Psoas muscle (tissue), 8 donors: ENCODE data around the gene CHRNB2. TPM values are rescaled to one million over a fixed set of nuclear protein-coding genes. Genes with fewer than 3 reads are reported as not detected.

Source experiments
- ATAC-seq, 4 donors: fragments of 200-7000 bp; cut with Tn5 transposase; one replicate each; pipeline ENCODE4 v1.9.1; 2020; ENCODE audit warnings: moderate library complexity in 3 of 4, mild to moderate bottlenecking in 2 of 4
- DNase-seq, 2 donors: peaks; one replicate each; pipeline ENCODE4 v3.0.0-alpha.2; 2020
- H3K27ac ChIP-seq: fragments of 200-600 bp; one replicate; pipeline ENCODE4 v1.8.0; 2022
- H3K27me3 ChIP-seq, 3 donors: fragments of 200-600 bp in 1 of 3; one replicate each; pipeline versions ENCODE4 v1.6.1 to v1.8.0; 2013 to 2022; ENCODE audit warnings: low read length in 2 of 3, mild to moderate bottlenecking in 2 of 3, moderate library complexity in 1 of 3; ENCODE audit not compliant: insufficient read depth in 3 of 3
- H3K36me3 ChIP-seq, 2 donors: fragments of 200-600 bp in 1 of 2; one replicate each; pipeline versions ENCODE4 v1.6.1 to v1.8.0; 2013 to 2022; ENCODE audit warnings: low read depth in 1 of 2, mild to moderate bottlenecking in 1 of 2, moderate library complexity in 1 of 2; ENCODE audit not compliant: insufficient read depth in 1 of 2
- H3K4me1 ChIP-seq: fragments of 200-600 bp; one replicate; pipeline ENCODE4 v1.8.0; 2022
- H3K4me3 ChIP-seq: fragments of 200-600 bp; one replicate; pipeline ENCODE4 v1.8.0; 2022; ENCODE audit warnings: mild to moderate bottlenecking
- H3K9me3 ChIP-seq: fragments of 200-600 bp; one replicate; pipeline ENCODE4 v1.8.0; 2022
- WGBS, 3 donors: extraction: QIAGEN DNeasy Blood & Tissue Kit; methylation state at CpG; one replicate each; pipeline versions ENCODE4 v1.1.6 to v1.1.7; 2013; 5-methylcytosine and 5-hydroxymethylcytosine counted together
- intact Hi-C, 2 donors: fragments of 100-400 bp; cut with DNase I; formaldehyde crosslinking; loops; one replicate each; pipeline versions ENCODE4 v1.11.0 to v1.14.2; 2022
- polyA plus RNA-seq, 3 donors: library from polyadenylated mRNA; stranded (reverse); fragments of 200-250 nt; gene quantifications; one replicate each; pipeline ENCODE4 v1.2.3, GENCODE V29; 2013
- total RNA-seq, 4 donors: library from RNA; stranded (reverse); fragmentation: NEBNext Ultra II Directional in 2 of 4; extraction: Animal tissue kit (Norgen Biotek cat#: 25700) in 2 of 4; gene quantifications; one replicate each; pipeline versions ENCODE4 v1.2.1 to v1.2.4, GENCODE V29; 2021 to 2023
- TF ChIP-seq, protein P1 (sequence below): fragments of 200-600 bp; IDR thresholded peaks from one replicate; pipeline ENCODE4 v1.8.0; 2022; ENCODE audit warnings: antibody characterized with exemption
- donor health status: healthy with polysubstance abuse.
- donor health status: DM: no; HTN: no; CAD: no; lungs with moderate emphysema.
- donor health status: Bipolar disorder and iron deficiency.
- donor health status: healthy.
- donor health status: DM: yes; HTN: yes; CAD: no.
- donor health status: DM: no; HTN: no; CAD: no.
- donor health status: DM: no; HTN: no; CAD: no.
- donor health status: DM: yes; HTN: yes; CAD: no.

CHRNB2 gene
- total and polyA plus RNA-seq, 7 donors: 0.01 to 0.08 TPM; not detected in 5

DNA sequence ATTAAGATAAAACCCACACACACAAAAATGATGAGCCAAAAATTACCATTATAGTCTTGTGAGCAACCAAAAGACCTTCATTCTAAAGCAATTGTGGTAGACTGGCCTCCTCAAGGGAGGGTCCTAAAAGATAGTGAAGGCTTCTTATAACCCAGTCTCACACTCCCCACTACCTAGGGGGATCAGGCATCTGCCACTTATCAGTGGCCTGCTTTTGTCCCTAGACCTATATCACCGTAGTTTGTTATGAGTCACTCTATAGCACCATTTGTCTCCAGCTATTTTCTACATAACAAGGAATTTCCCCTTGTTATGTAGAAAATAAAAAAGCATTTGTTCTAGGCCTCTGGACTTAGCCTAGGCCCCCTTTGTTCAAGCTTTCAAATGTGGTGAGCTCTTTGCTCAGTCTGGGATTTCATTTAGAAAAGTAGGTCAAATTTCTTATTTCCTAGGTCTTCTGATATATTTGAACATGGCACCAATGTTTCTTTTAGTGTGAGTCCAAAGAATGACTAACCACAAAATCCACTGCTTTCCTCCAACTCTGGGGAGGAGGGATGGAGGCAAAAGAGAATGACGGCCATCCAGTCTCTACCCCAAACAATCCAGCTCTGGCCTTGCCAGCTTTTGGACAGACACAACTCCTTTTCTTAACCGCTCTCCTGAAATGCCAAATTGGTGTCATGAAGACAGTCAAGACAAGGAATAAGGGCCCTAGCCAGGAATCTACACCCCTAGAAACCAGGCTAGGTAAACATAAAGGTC, 31.5 kb downstream of the CHRNB2 start:
- Histone ChIP-seq H3K36me3 (peaks cover 25 to 85% of the 10 kb centered on the region in 2 donors), H3K27me3 (no peaks in the 10 kb centered on the region), H3K9me3 (no peaks in the 10 kb centered on the region), H3K4me1 (peaks cover 11% of the 10 kb centered on the region), H3K4me3 (no peak overlapping the region), H3K27ac (no peak overlapping the region)
- DNase-seq: no peak
- ATAC-seq: no peak
- intact Hi-C loops: no loop called here
- TF ChIP-seq, protein P1, sequence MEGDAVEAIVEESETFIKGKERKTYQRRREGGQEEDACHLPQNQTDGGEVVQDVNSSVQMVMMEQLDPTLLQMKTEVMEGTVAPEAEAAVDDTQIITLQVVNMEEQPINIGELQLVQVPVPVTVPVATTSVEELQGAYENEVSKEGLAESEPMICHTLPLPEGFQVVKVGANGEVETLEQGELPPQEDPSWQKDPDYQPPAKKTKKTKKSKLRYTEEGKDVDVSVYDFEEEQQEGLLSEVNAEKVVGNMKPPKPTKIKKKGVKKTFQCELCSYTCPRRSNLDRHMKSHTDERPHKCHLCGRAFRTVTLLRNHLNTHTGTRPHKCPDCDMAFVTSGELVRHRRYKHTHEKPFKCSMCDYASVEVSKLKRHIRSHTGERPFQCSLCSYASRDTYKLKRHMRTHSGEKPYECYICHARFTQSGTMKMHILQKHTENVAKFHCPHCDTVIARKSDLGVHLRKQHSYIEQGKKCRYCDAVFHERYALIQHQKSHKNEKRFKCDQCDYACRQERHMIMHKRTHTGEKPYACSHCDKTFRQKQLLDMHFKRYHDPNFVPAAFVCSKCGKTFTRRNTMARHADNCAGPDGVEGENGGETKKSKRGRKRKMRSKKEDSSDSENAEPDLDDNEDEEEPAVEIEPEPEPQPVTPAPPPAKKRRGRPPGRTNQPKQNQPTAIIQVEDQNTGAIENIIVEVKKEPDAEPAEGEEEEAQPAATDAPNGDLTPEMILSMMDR: no peak
- 66 to 72% (median 71%) methylated on average over 3 of the region's 3 CpGs for WGBS, 3 donors

DNA sequence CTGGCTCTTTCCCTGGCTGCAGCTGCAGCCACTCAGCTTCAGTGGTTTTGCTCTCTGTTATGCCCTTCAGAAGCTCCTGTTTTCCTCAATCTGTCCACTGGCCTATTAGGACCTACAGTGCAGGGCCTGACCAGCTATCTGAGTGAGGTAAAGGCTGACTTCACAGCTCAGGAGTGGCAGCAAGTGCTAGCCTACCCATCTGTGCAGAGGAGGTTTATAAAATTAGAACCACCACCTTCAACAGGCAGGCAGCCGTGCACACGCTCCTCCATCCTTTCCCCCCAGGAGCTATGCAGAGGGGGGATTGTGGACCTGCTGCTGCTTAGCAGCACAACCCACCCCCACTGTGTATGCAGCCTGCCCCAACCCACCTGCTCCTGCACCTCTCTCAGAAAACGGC, 32.1 kb downstream of the CHRNB2 start:
- Histone ChIP-seq H3K36me3 (peaks cover 25 to 79% of the 10 kb centered on the region in 2 donors), H3K4me3 (no peak overlapping the region), H3K4me1 (peaks cover 11% of the 10 kb centered on the region), H3K27ac (no peak overlapping the region), H3K9me3 (no peaks in the 10 kb centered on the region), H3K27me3 (no peaks in the 10 kb centered on the region)
- WGBS, 3 donors: 66 to 79% (median 71%) methylated on average over 3 of the region's 3 CpGs
- no peak for ATAC-seq
- no peak for DNase-seq
- intact Hi-C loops: no loop called here
- TF ChIP-seq, protein P1: no peak

DNA sequence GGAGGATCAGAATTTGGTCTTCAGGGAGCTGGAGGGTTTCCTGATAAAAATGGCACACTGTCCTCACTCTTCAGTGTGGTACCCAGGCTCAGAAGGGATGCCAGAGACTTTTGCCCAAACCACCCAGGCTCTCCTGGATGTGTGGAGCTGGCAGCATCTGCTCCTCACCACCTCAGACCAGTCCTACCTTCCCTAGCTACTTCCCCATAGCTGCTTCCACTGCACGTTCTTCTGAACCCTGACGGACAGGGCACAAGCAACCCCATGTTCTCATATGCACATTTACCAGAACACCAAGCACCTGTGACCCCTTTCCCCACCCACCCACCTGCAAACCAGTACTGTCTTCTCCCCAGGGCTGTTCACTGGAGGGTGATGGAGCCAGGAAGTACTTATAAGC, 35.7 kb downstream of the CHRNB2 start:
- Histone ChIP-seq H3K27ac (no peak overlapping the region), H3K27me3 (no peaks in the 10 kb centered on the region), H3K4me3 (no peak overlapping the region), H3K4me1 (peaks cover 24% of the 10 kb centered on the region), H3K36me3 (peaks cover 6 to 42% of the 10 kb centered on the region in 2 donors), H3K9me3 (no peaks in the 10 kb centered on the region)
- no peak for ATAC-seq
- 56 to 67% (median 56%) methylated on average over 2 of the region's 2 CpGs for WGBS, 3 donors
- DNase-seq: no peak
- TF ChIP-seq, protein P1: no peak
- intact Hi-C loops: no loop called here

DNA sequence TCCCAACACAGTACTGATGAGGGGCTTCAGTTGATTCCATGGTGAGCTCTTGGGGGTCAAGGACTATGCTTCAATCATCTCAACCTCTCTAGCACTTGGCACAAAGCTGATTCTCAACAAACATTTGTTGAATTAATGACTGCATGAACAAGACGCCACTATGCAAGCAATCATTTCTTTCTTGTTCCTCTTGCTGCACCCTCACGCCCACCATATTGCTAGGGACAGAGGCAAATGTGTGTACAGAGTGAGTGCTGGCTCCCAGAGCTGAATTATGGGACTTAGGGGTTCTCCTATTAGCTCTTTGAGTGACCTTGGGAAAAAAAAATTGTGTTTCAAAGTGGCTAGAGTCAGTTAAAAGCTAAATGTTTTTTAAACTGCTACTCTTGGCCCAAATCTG, 38.0 kb downstream of the CHRNB2 start:
- 78 to 87% (median 83%) methylated on average over 2 of the region's 2 CpGs for WGBS, 3 donors
- intact Hi-C loops: no loop called here
- H3K4me1 ChIP-seq: peaks cover 17% of the 10 kb centered on the region

More for the DNA sequence above, 38.0 kb downstream of the CHRNB2 start:
- no peaks in the 10 kb centered on the region for H3K27me3 ChIP-seq
- no peak for DNase-seq
- H3K4me3 ChIP-seq: no peak overlapping the region
- TF ChIP-seq, protein P1: no peak
- ATAC-seq: no peak
- H3K9me3 ChIP-seq: no peaks in the 10 kb centered on the region
- peaks cover 6 to 22% of the 10 kb centered on the region in 2 donors for H3K36me3 ChIP-seq
- peak overlapping the region; percentile 2 for H3K27ac ChIP-seq
